Peyer's patch (tissue), 4 donors: ENCODE results near the gene CACNB2. TPM values are rescaled to one million over a fixed set of nuclear protein-coding genes. Genes with fewer than 3 reads are reported as not detected.

Experiments
- DNase-seq, 3 donors: peaks; one replicate each; pipeline ENCODE4 v3.0.0-alpha.2; 2017 to 2019
- H3K27ac ChIP-seq, 4 donors: fragments of 200-600 bp; sonication (generic); one replicate each; pipeline ENCODE4 v1.5.1; 2016 to 2019
- H3K27me3 ChIP-seq, 2 donors: fragments of 200-600 bp; sonication (generic); one replicate each; pipeline ENCODE4 v1.5.1; 2019
- H3K36me3 ChIP-seq, 3 donors: fragments of 200-600 bp; sonication (generic); one replicate each; pipeline ENCODE4 v1.5.1; 2016 to 2019
- H3K4me1 ChIP-seq, 4 donors: fragments of 200-600 bp; sonication (generic); one replicate each; pipeline ENCODE4 v1.5.1; 2016 to 2019
- H3K4me3 ChIP-seq, 4 donors: fragments of 200-600 bp; sonication (generic); 1 replicate in 3 of 4; 2 replicates in 1 of 4; pipeline ENCODE4 v1.5.1; 2016 to 2019; ENCODE audit warnings: mild to moderate bottlenecking in 1 of 4
- H3K9me3 ChIP-seq, 4 donors: fragments of 200-600 bp; sonication (generic); one replicate each; pipeline ENCODE4 v1.5.1; 2016 to 2019; ENCODE audit warnings: mild to moderate bottlenecking in 1 of 4
- POLR2A ChIP-seq, 2 donors: fragments of 450-650 bp; IDR thresholded peaks; one replicate each; pipeline ENCODE4 v1.5.1; 2017; ENCODE audit warnings: antibody characterized with exemption in 2 of 2, mild to moderate bottlenecking in 2 of 2, moderate library complexity in 2 of 2
- total RNA-seq, 4 donors: library from RNA; depleted of rRNA; stranded (reverse); fragments of >200 nt; gene quantifications; one replicate each; pipeline ENCODE4 v1.1.0, GENCODE V29; 2016
- TF ChIP-seq, protein P1 (sequence below), 6 experiments: fragments of 450-650 bp in 4 of 6; fragments of 200-600 bp in 2 of 6; sonication (generic) in 1 of 6; IDR thresholded peaks; one replicate each; pipeline ENCODE4 v1.5.1; 2017 to 2019; ENCODE audit warnings: antibody characterized with exemption in 6 of 6, mild to moderate bottlenecking in 3 of 6, moderate library complexity in 1 of 6

Gene CACNB2
- total RNA-seq, 4 donors from 2014 or later = 35.4 to 80.8 (median 48.2) TPM

- Histone ChIP-seq H3K36me3 (peaks cover 0 to 4% (median 0%) of the 10 kb centered on the region in 3 donors), H3K4me3 (no peak overlapping the region), H3K27ac (no peak overlapping the region), H3K27me3 (no peaks in the 10 kb centered on the region), H3K9me3 (no peaks in the 10 kb centered on the region), H3K4me1 (no peaks in the 10 kb centered on the region)
- TF ChIP-seq, protein P1, sequence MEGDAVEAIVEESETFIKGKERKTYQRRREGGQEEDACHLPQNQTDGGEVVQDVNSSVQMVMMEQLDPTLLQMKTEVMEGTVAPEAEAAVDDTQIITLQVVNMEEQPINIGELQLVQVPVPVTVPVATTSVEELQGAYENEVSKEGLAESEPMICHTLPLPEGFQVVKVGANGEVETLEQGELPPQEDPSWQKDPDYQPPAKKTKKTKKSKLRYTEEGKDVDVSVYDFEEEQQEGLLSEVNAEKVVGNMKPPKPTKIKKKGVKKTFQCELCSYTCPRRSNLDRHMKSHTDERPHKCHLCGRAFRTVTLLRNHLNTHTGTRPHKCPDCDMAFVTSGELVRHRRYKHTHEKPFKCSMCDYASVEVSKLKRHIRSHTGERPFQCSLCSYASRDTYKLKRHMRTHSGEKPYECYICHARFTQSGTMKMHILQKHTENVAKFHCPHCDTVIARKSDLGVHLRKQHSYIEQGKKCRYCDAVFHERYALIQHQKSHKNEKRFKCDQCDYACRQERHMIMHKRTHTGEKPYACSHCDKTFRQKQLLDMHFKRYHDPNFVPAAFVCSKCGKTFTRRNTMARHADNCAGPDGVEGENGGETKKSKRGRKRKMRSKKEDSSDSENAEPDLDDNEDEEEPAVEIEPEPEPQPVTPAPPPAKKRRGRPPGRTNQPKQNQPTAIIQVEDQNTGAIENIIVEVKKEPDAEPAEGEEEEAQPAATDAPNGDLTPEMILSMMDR (IDR thresholded peaks at IDR 0.05) = no peak
- no peak for TF ChIP-seq POLR2A (IDR thresholded peaks at IDR 0.05)
- DNase-seq = no peak
Measured at GRCh38 chr10:18486438-18486837, 346.2 kb downstream of the CACNB2 start.

- no peak overlapping the region for H3K27ac ChIP-seq
- peaks cover 0 to 4% (median 0%) of the 10 kb centered on the region in 3 donors for H3K36me3 ChIP-seq
- no peak for DNase-seq
- no peaks in the 10 kb centered on the region for H3K27me3 ChIP-seq
- H3K4me1 ChIP-seq = no peaks in the 10 kb centered on the region
- H3K9me3 ChIP-seq = no peaks in the 10 kb centered on the region
- no peak overlapping the region for H3K4me3 ChIP-seq
- TF ChIP-seq POLR2A (IDR thresholded peaks at IDR 0.05) = no peak
- TF ChIP-seq, protein P1 (IDR thresholded peaks at IDR 0.05) = no peak
Measured at GRCh38 chr10:18490755-18491154, 350.5 kb downstream of the CACNB2 start.

DNA sequence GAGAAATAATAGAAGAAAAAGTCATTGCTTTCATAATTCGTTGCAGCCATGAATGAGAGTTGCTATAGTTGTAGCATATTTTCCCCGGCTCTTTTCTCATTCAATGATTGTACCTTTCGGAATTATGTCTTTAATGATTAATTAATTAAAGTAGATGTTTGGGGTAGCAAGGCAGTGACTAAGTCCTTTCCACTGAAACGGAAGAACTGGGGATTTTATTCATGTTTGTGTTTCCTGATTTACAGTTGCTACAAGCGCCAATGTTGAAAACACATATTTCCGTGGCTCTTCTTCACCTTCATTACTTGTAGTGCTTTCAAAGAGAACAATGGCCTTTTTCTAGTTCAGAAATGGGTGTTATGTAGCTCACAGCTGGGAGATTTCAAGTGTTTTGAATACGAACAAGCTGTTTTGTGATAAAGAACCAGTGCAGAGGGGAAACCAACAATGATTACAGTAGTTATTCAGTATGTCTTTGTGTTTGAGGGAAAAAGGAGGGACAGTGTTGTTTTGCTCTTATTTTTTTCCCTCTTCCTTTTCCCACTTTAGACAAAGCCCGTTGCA lies 357.7 kb downstream of the CACNB2 start:
- no peaks in the 10 kb centered on the region for H3K27me3 ChIP-seq
- no peaks in the 10 kb centered on the region for H3K36me3 ChIP-seq
- no peak for TF ChIP-seq POLR2A (IDR thresholded peaks at IDR 0.05)
- H3K27ac ChIP-seq = no peak overlapping the region
- DNase-seq = no peak
- no peak overlapping the region for H3K4me3 ChIP-seq
- H3K9me3 ChIP-seq = no peaks in the 10 kb centered on the region
- H3K4me1 ChIP-seq = no peaks in the 10 kb centered on the region

- Histone ChIP-seq H3K27me3 (no peaks in the 10 kb centered on the region), H3K36me3 (no peaks in the 10 kb centered on the region), H3K9me3 (no peaks in the 10 kb centered on the region), H3K27ac (no peak overlapping the region), H3K4me1 (no peaks in the 10 kb centered on the region), H3K4me3 (no peak overlapping the region)
- no peak for TF ChIP-seq POLR2A (IDR thresholded peaks at IDR 0.05)
- TF ChIP-seq, protein P1 (IDR thresholded peaks at IDR 0.05) = no peak
- DNase-seq = no peak
Measured at GRCh38 chr10:18498998-18499397, 358.8 kb downstream of the CACNB2 start.

DNA sequence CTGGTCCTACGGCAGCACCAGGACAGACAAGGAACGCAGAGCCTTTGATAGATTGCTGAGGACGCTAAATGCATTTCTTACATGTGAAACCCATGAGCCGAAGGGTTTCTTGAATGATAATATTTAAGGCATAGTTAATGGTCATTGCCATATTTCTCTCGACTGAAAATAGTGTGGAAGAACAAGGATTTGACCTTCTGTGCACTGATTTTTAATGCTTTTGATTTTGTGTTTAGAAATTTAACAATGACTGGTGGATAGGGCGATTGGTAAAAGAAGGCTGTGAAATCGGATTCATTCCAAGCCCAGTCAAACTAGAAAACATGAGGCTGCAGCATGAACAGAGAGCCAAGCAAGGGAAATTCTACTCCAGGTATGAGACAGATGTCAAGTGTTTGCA lies 360.4 kb downstream of the CACNB2 start:
- TF ChIP-seq, protein P1 (IDR thresholded peaks at IDR 0.05) = no peak
- no peak for TF ChIP-seq POLR2A (IDR thresholded peaks at IDR 0.05)
- Histone ChIP-seq H3K27me3 (no peaks in the 10 kb centered on the region), H3K36me3 (no peaks in the 10 kb centered on the region), H3K4me3 (no peak overlapping the region), H3K9me3 (no peaks in the 10 kb centered on the region), H3K27ac (no peak overlapping the region), H3K4me1 (no peaks in the 10 kb centered on the region)
- no peak for DNase-seq

- Histone ChIP-seq H3K27ac (no peak overlapping the region), H3K4me1 (no peaks in the 10 kb centered on the region), H3K36me3 (no peaks in the 10 kb centered on the region), H3K4me3 (no peak overlapping the region), H3K9me3 (no peaks in the 10 kb centered on the region), H3K27me3 (no peaks in the 10 kb centered on the region)
- DNase-seq = no peak
- TF ChIP-seq POLR2A (IDR thresholded peaks at IDR 0.05) = no peak
- TF ChIP-seq, protein P1 (IDR thresholded peaks at IDR 0.05) = no peak
Measured at GRCh38 chr10:18501198-18501597, 361.0 kb downstream of the CACNB2 start.
